H9 (cell line): Measurements from ENCODE around the gene MYBPC2. TPM values are rescaled to one million over a fixed set of nuclear protein-coding genes. Genes with fewer than 3 reads are reported as not detected.

Experiments used
- DNase-seq: peaks from one replicate; pipeline ENCODE4 v3.0.0-alpha.2; 2017
- H2AFZ ChIP-seq: one replicate; pipeline ENCODE4 v1.6.1; 2013; ENCODE audit warnings: mild to moderate bottlenecking, low read length, control low read depth, moderate library complexity
- H2AK5ac ChIP-seq: 2 replicates; pipeline ENCODE4 v1.6.1; 2013; ENCODE audit warnings: low read length, control low read depth, mixed read lengths; ENCODE audit not compliant: insufficient read length
- H2BK120ac ChIP-seq: one replicate; pipeline ENCODE4 v1.6.1; 2013; ENCODE audit warnings: low read depth, mild to moderate bottlenecking, low read length, control low read depth, inconsistent platforms; ENCODE audit not compliant: poor library complexity, severe bottlenecking
- H2BK12ac ChIP-seq: 2 replicates; pipeline ENCODE4 v1.6.1; 2013; ENCODE audit warnings: low read length, control low read depth, mixed read lengths, low read depth; ENCODE audit not compliant: insufficient read length
- H2BK15ac ChIP-seq: 2 replicates; pipeline ENCODE4 v1.6.1; 2013; ENCODE audit warnings: low read depth, low read length, control low read depth
- H2BK20ac ChIP-seq: one replicate; pipeline ENCODE4 v1.6.1; 2013; ENCODE audit warnings: low read depth, mild to moderate bottlenecking, low read length, control low read depth, inconsistent platforms; ENCODE audit not compliant: poor library complexity, severe bottlenecking
- H2BK5ac ChIP-seq: 2 replicates; pipeline ENCODE4 v1.6.1; 2013; ENCODE audit warnings: low read length, control low read depth, mixed read lengths; ENCODE audit not compliant: insufficient read length
- H3K14ac ChIP-seq: 2 replicates; pipeline ENCODE4 v1.6.1; 2013; ENCODE audit warnings: low read length, control low read depth; ENCODE audit not compliant: insufficient read depth
- H3K18ac ChIP-seq: 2 replicates; pipeline ENCODE4 v1.6.1; 2013; ENCODE audit warnings: low read depth, mild to moderate bottlenecking, mixed read lengths, low read length, control low read depth; ENCODE audit not compliant: insufficient read length
- H3K23ac ChIP-seq: 2 replicates; pipeline ENCODE4 v1.6.1; 2013; ENCODE audit warnings: low read length, control low read depth, mixed read lengths, low read depth; ENCODE audit not compliant: insufficient read length
- H3K23me2 ChIP-seq: 2 replicates; pipeline ENCODE4 v1.6.1; 2013; ENCODE audit warnings: low read depth, mild to moderate bottlenecking, mixed read lengths, low read length, control low read depth; ENCODE audit not compliant: insufficient read length, poor library complexity, severe bottlenecking
- H3K27ac ChIP-seq: 2 replicates; pipeline ENCODE4 v1.5.1; 2013; ENCODE audit warnings: low read length, control low read depth, mixed read lengths, low read depth; ENCODE audit not compliant: insufficient read length
- H3K27me3 ChIP-seq: 2 replicates; pipeline ENCODE4 v1.6.1; 2013; ENCODE audit warnings: low read length, control low read depth, inconsistent platforms; ENCODE audit not compliant: insufficient read depth
- H3K4ac ChIP-seq: 2 replicates; pipeline ENCODE4 v1.6.1; 2013; ENCODE audit warnings: low read depth, mild to moderate bottlenecking, control low read depth, inconsistent platforms, low read length, moderate library complexity
- H3K4me1 ChIP-seq: 2 replicates; pipeline ENCODE4 v1.6.1; 2013; ENCODE audit warnings: low read length, control low read depth, inconsistent platforms; ENCODE audit not compliant: insufficient read depth
- H3K4me2 ChIP-seq: 2 replicates; pipeline ENCODE4 v1.6.1; 2013; ENCODE audit warnings: low read length, control low read depth, mixed read lengths; ENCODE audit not compliant: insufficient read length, insufficient read depth
- H3K56ac ChIP-seq: 2 replicates; pipeline ENCODE4 v1.6.1; 2013; ENCODE audit warnings: low read depth, mild to moderate bottlenecking, mixed read lengths, low read length, control low read depth; ENCODE audit not compliant: insufficient read length
- H3K79me1 ChIP-seq: 2 replicates; pipeline ENCODE4 v1.6.1; 2013; ENCODE audit warnings: low read depth, mild to moderate bottlenecking, moderate library complexity, low read length, control low read depth, inconsistent platforms; ENCODE audit not compliant: insufficient read depth, poor library complexity, severe bottlenecking
- H3K79me2 ChIP-seq: 2 replicates; pipeline ENCODE4 v1.6.1; 2013; ENCODE audit warnings: low read length, control low read depth, inconsistent platforms; ENCODE audit not compliant: insufficient read depth
- H3K9ac ChIP-seq: 2 replicates; pipeline ENCODE4 v1.6.1; 2013; ENCODE audit warnings: low read length, control low read depth, mixed read lengths; ENCODE audit not compliant: insufficient read length; ENCODE audit errors: extremely low read depth
- H3K9me3 ChIP-seq: one replicate; pipeline ENCODE4 v1.6.1; 2013; ENCODE audit warnings: low read depth, low read length, inconsistent platforms; ENCODE audit not compliant: control insufficient read depth
- H3T11ph ChIP-seq: one replicate; pipeline ENCODE4 v1.6.1; 2013; ENCODE audit warnings: mild to moderate bottlenecking, low read length, control low read depth, inconsistent platforms
- H4K20me1 ChIP-seq: one replicate; pipeline ENCODE4 v1.6.1; 2013; ENCODE audit not compliant: control insufficient read depth, insufficient read length, insufficient read depth
- H4K5ac ChIP-seq: 2 replicates; pipeline ENCODE4 v1.6.1; 2013; ENCODE audit warnings: low read depth, mild to moderate bottlenecking, mixed read lengths, low read length, control low read depth; ENCODE audit not compliant: insufficient read length
- H4K8ac ChIP-seq: replicated peaks from 2 replicates; pipeline ENCODE4 v1.6.1; 2013; ENCODE audit warnings: low read length, control low read depth, mixed read lengths, low read depth; ENCODE audit not compliant: insufficient read length
- H4K91ac ChIP-seq: 2 replicates; pipeline ENCODE4 v1.6.1; 2013; ENCODE audit warnings: low read depth, mild to moderate bottlenecking, moderate library complexity, mixed read lengths, low read length, control low read depth; ENCODE audit not compliant: insufficient read length
- H3K27ac Mint-ChIP-seq, 3 experiments: 2 replicates in 2 of 3; 3 replicates in 1 of 3; pipeline ENCODE4 v1.8.0; 2020 to 2021; ENCODE audit warnings: mixed read lengths in 3 of 3, mild to moderate bottlenecking in 1 of 3, moderate library complexity in 1 of 3
- H3K27me3 Mint-ChIP-seq: 2 replicates; pipeline ENCODE4 v1.8.0; 2021; ENCODE audit warnings: low read depth, mild to moderate bottlenecking, moderate library complexity, mixed read lengths
- H3K36me3 Mint-ChIP-seq, 3 experiments: 2 replicates in 2 of 3; 3 replicates in 1 of 3; pipeline ENCODE4 v1.8.0; 2020 to 2021; ENCODE audit warnings: low read depth in 3 of 3, mixed read lengths in 3 of 3; ENCODE audit not compliant: insufficient read depth in 1 of 3
- H3K4me1 Mint-ChIP-seq, 2 experiments: 2 replicates each; pipeline ENCODE4 v1.8.0; 2020; ENCODE audit warnings: mixed read lengths in 2 of 2
- H3K4me3 Mint-ChIP-seq, 2 experiments: 2 replicates in 1 of 2; 3 replicates in 1 of 2; pipeline ENCODE4 v1.8.0; 2020 to 2021; ENCODE audit warnings: mild to moderate bottlenecking in 2 of 2, mixed read lengths in 2 of 2, moderate library complexity in 1 of 2
- H3K9me3 Mint-ChIP-seq, 2 experiments: 2 replicates in 1 of 2; 3 replicates in 1 of 2; pipeline ENCODE4 v1.8.0; 2020; ENCODE audit warnings: mild to moderate bottlenecking in 2 of 2, mixed read lengths in 2 of 2, moderate library complexity in 1 of 2
- WGBS: extraction: QIAGEN DNeasy Blood & Tissue Kit; methylation state at CpG from one replicate; pipeline ENCODE4 v1.1.7; 2013; ENCODE audit warnings: missing lambda C conversion rate, low lambda C conversion rate, mixed read lengths; ENCODE audit not compliant: insufficient read length; ENCODE audit errors: extremely low coverage; 5-methylcytosine and 5-hydroxymethylcytosine counted together
- total RNA-seq: library from RNA; stranded (reverse); gene quantifications from 2 replicates; pipeline ENCODE4 v1.2.1, GENCODE V29; 2021
- TF ChIP-seq, protein P1 (sequence below): fragments of 200-600 bp; sonication (generic); conservative IDR thresholded peaks from 3 replicates; pipeline ENCODE4 v1.8.0; 2021; ENCODE audit warnings: antibody characterized with exemption, mild to moderate bottlenecking

The MYBPC2 gene
- total RNA-seq, 1 experiment from 2014 or later, result 4.9 TPM

DNA sequence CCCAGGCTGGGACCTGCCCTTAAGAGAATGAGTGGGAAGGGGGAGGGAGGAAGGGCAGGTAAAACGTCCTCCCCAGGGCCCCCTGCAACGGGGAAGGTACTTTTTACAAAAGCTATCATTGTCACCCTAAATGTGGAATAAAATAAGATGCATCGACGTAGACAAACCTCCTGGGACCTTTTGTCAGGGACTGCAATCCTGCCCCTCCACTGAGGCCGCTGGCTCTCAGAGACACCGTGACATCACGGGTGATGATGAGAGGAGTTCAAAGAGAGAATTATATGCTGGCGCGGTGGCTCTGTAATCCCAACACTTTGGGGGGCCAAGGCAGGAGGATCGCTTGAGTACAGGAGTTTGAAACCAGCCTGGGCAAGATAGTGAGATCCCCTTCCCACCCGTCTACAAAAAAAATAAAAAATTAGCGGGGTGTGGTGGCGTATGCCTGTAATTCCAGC is 1.8 kb upstream of the MYBPC2 start:
- no peak overlapping the region for H3K23ac ChIP-seq
- no peak overlapping the region for H2BK5ac ChIP-seq
- TF ChIP-seq, protein P1, sequence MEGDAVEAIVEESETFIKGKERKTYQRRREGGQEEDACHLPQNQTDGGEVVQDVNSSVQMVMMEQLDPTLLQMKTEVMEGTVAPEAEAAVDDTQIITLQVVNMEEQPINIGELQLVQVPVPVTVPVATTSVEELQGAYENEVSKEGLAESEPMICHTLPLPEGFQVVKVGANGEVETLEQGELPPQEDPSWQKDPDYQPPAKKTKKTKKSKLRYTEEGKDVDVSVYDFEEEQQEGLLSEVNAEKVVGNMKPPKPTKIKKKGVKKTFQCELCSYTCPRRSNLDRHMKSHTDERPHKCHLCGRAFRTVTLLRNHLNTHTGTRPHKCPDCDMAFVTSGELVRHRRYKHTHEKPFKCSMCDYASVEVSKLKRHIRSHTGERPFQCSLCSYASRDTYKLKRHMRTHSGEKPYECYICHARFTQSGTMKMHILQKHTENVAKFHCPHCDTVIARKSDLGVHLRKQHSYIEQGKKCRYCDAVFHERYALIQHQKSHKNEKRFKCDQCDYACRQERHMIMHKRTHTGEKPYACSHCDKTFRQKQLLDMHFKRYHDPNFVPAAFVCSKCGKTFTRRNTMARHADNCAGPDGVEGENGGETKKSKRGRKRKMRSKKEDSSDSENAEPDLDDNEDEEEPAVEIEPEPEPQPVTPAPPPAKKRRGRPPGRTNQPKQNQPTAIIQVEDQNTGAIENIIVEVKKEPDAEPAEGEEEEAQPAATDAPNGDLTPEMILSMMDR, result no peak
- H3T11ph ChIP-seq, result no peak overlapping the region
- peaks cover 12% of the 10 kb centered on the region for H3K23me2 ChIP-seq
- no peak overlapping the region for H4K5ac ChIP-seq
- no peak overlapping the region for H2BK20ac ChIP-seq
- peak overlapping the region; percentile 90 for H3K4me2 ChIP-seq
- H3K27ac Mint-ChIP-seq, result peak overlapping the region in 1 of 3 experiments; percentile 80; a peak in 2 of 7 replicates
- no peak overlapping the region for H3K56ac ChIP-seq
- no peaks in the 10 kb centered on the region for H3K79me1 ChIP-seq
- no peaks in the 10 kb centered on the region for H4K20me1 ChIP-seq
- H3K4me1 ChIP-seq, result peaks cover 3% of the 10 kb centered on the region; the same call in 1 of the 2 replicates
- H3K27me3 Mint-ChIP-seq, result peaks cover 6% of the 10 kb centered on the region
- H2BK12ac ChIP-seq, result no peak overlapping the region
- no peak overlapping the region for H2AK5ac ChIP-seq
- WGBS, result no CpG with 5 or more reads among the region's 13 CpGs
- no peak overlapping the region for H3K18ac ChIP-seq
- no peak overlapping the region for H3K14ac ChIP-seq
- no peaks in the 10 kb centered on the region for H3K79me2 ChIP-seq
- H3K36me3 Mint-ChIP-seq, result no peaks in the 10 kb centered on the region; a peak in 2 of 7 replicates
- no peak overlapping the region for H2AFZ ChIP-seq
- H4K8ac ChIP-seq, result no peak overlapping the region
- H3K4me1 Mint-ChIP-seq, result peaks cover 26 to 33% of the 10 kb centered on the region in 2 experiments
- peak overlapping the region; percentile 75 to 88 for H3K4me3 Mint-ChIP-seq
- H3K4ac ChIP-seq, result no peak overlapping the region
- DNase-seq, result no peak
- H3K9ac ChIP-seq, result peak overlapping the region; percentile 59
- H2BK120ac ChIP-seq, result no peak overlapping the region
- H3K27me3 ChIP-seq, result no peaks in the 10 kb centered on the region
- no peak overlapping the region for H2BK15ac ChIP-seq
- H3K9me3 ChIP-seq, result no peaks in the 10 kb centered on the region
- H3K27ac ChIP-seq, result no peak overlapping the region
- no peaks in the 10 kb centered on the region for H3K9me3 Mint-ChIP-seq
- no peak overlapping the region for H4K91ac ChIP-seq
